Peyer's patch (tissue), 4 donors: ENCODE results near the gene ZNF502.

ENCODE experiments used
- POLR2A ChIP-seq, 2 donors: fragments of 450-650 bp; IDR thresholded peaks; one replicate each; pipeline ENCODE4 v1.5.1; 2017; ENCODE audit warnings: antibody characterized with exemption in 2 of 2, mild to moderate bottlenecking in 2 of 2, moderate library complexity in 2 of 2
- TF ChIP-seq, protein P1 (sequence below), 6 experiments: fragments of 450-650 bp in 4 of 6; fragments of 200-600 bp in 2 of 6; sonication (generic) in 1 of 6; IDR thresholded peaks; one replicate each; pipeline ENCODE4 v1.5.1; 2017 to 2019; ENCODE audit warnings: antibody characterized with exemption in 6 of 6, mild to moderate bottlenecking in 3 of 6, moderate library complexity in 1 of 6

DNA sequence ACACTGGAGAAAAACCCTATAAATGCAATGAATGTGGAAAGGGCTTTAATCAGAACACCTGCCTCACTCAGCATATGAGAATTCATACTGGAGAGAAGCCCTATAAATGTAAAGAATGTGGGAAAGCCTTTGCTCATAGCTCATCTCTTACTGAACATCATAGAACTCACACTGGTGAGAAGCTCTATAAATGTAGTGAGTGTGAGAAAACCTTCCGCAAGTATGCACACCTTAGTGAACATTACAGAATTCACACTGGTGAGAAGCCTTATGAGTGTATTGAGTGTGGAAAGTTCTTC lies 9.6 kb downstream of the ZNF502 start:
- TF ChIP-seq POLR2A (IDR thresholded peaks at IDR 0.05), result no peak
- TF ChIP-seq, protein P1, sequence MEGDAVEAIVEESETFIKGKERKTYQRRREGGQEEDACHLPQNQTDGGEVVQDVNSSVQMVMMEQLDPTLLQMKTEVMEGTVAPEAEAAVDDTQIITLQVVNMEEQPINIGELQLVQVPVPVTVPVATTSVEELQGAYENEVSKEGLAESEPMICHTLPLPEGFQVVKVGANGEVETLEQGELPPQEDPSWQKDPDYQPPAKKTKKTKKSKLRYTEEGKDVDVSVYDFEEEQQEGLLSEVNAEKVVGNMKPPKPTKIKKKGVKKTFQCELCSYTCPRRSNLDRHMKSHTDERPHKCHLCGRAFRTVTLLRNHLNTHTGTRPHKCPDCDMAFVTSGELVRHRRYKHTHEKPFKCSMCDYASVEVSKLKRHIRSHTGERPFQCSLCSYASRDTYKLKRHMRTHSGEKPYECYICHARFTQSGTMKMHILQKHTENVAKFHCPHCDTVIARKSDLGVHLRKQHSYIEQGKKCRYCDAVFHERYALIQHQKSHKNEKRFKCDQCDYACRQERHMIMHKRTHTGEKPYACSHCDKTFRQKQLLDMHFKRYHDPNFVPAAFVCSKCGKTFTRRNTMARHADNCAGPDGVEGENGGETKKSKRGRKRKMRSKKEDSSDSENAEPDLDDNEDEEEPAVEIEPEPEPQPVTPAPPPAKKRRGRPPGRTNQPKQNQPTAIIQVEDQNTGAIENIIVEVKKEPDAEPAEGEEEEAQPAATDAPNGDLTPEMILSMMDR (IDR thresholded peaks at IDR 0.05), result no peak
